Measurements from ENCODE around the gene LAPTM5. TPM values are rescaled to one million over a fixed set of nuclear protein-coding genes. Genes with fewer than 3 reads are reported as not detected.

LAPTM5 gene
- polyA plus RNA-seq, 3 donors, result 1,019 to 1,669 (median 1,153) TPM

DNA sequence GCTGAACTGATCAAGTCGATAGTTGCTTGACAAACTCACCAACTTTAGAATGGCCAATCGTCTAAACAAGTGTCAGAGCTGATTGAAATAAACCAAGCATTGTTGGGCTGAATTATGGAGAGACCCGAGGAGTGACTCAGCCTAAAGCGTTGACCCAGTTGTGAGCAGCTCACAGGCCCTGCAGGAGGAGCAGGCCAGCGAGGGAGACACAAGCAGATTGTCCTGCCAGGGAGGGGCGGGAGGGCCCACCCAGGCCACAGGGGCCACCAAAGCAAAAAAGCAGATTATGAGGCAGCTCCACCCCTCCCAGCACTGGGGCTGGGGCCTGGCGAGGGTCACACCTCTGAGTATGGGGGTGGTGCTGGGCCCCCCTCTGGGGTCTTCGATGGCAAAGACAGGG is 24.1 kb downstream of the LAPTM5 start:
- no peak overlapping the region for H3K4me3 Mint-ChIP-seq
- peaks cover 62 to 63% of the 10 kb centered on the region in 2 donors for H3K36me3 ChIP-seq (replicated peaks in 1 of 2; ENCODE audit: control insufficient read depth in 1 of 2, insufficient read depth in 2 of 2, low read length in 2 of 2)
- no peaks in the 10 kb centered on the region for H3K9me3 ChIP-seq (replicated peaks in 1 of 2; ENCODE audit: control insufficient read depth in 1 of 2, insufficient read depth in 1 of 2, low read length in 2 of 2)
- no peak for DNase-seq
- H3K27me3 Mint-ChIP-seq (ENCODE audit: low read depth in 3 of 3), result peaks cover 0 to 2% (median 0%) of the 10 kb centered on the region in 3 donors
- H3K9me3 Mint-ChIP-seq, result peaks cover 0 to 3% (median 0%) of the 10 kb centered on the region in 7 donors
- peaks cover 63 to 67% of the 10 kb centered on the region in 2 donors for H3K36me3 Mint-ChIP-seq
- peaks cover 35% of the 10 kb centered on the region for H3K79me2 ChIP-seq (ENCODE audit: insufficient read depth, low read length)
- peaks cover 33% of the 10 kb centered on the region for H3K4me1 Mint-ChIP-seq
- H3K27me3 ChIP-seq (ENCODE audit: control insufficient read depth in 2 of 2, insufficient read depth in 2 of 2, low read length in 2 of 2), result no peaks in the 10 kb centered on the region
- H4K20me1 ChIP-seq (ENCODE audit: insufficient read depth, low read length), result peaks cover 95% of the 10 kb centered on the region
- WGBS (ENCODE audit: insufficient coverage), result 89% methylated on average over 4 of the region's 8 CpGs
- peaks cover 8 to 19% of the 10 kb centered on the region in 2 donors for H3K4me1 ChIP-seq (ENCODE audit: control insufficient read depth in 1 of 2, insufficient read depth in 2 of 2, low read length in 2 of 2)
- no peak overlapping the region for H3K27ac ChIP-seq (ENCODE audit: low read depth in 1 of 2, low read length in 2 of 2)
- no peak for TF ChIP-seq CTCF (IDR thresholded peaks at IDR 0.05)
- intact Hi-C loops (cut with micrococcal nuclease), result loop anchor here in 1 of 2 donors (1.0 kb wide), 1 partner anchor 8 kb away; no protein-coding TSS in a partner anchor
- H3K4me3 ChIP-seq (replicated peaks in 1 of 3; ENCODE audit: low read depth in 2 of 3, low read length in 3 of 3), result no peak overlapping the region
- H3K4me2 ChIP-seq (replicated peaks; ENCODE audit: extremely low read depth, low read length, poor library complexity, severe bottlenecking), result no peak overlapping the region
- H2AFZ ChIP-seq (ENCODE audit: insufficient read depth, low read depth, low read length, poor library complexity, severe bottlenecking), result no peak overlapping the region
- peak overlapping the region in 4 of 7 donors; percentile 63 to 81 (median 74) for H3K27ac Mint-ChIP-seq
- no peak overlapping the region for H3K9ac ChIP-seq (ENCODE audit: insufficient read depth, low read length, poor library complexity, severe bottlenecking)

DNA sequence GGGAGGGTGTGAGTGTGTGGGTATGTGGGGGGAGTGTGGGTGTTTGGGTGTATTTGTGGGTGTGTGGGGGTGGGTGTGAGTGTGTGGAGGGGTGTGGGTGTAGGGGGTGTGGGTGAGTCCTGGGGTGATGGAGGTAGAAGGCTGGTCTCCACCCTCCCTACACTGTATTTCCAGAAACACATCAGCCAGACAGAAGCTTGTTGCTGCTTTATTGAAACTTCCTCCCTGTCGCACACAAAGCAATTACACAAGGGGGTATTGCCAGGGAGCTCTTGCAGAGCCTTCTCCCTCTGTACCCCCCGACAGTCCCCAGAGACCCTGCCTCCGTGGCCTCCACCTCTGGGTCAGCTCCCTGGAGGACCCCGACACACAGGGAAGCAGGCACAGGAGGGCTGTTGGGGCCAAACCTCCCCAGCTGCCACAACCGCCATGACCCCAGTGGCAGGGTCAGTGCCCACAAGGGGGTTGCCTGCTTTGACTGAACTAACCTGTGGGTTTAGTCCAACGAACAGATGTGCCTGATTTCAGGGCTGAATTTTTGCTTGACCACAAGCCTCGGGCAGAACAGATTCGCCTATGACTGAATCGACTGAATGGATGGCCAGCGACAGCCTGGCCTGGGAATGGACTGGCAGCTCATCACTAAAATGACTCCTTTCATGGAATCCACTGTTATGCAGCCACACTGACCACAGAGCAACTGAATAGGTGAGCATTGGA is 25.1 kb downstream of the LAPTM5 start:
- peak overlapping the region; percentile 81 to 90 (median 86) for H3K27ac Mint-ChIP-seq
- peaks cover 31% of the 10 kb centered on the region for H3K4me1 Mint-ChIP-seq
- no peaks in the 10 kb centered on the region for H3K27me3 ChIP-seq (ENCODE audit: control insufficient read depth in 2 of 2, insufficient read depth in 2 of 2, low read length in 2 of 2)
- H3K79me2 ChIP-seq (ENCODE audit: insufficient read depth, low read length), result peaks cover 24% of the 10 kb centered on the region
- no peak overlapping the region for H3K4me3 ChIP-seq (replicated peaks in 1 of 3; ENCODE audit: low read depth in 2 of 3, low read length in 3 of 3)
- H4K20me1 ChIP-seq (ENCODE audit: insufficient read depth, low read length), result peaks cover 90% of the 10 kb centered on the region
- peaks cover 0 to 1% (median 0%) of the 10 kb centered on the region in 3 donors for H3K27me3 Mint-ChIP-seq (ENCODE audit: low read depth in 3 of 3)
- no peak for TF ChIP-seq CTCF (IDR thresholded peaks at IDR 0.05)
- no peak overlapping the region for H3K4me3 Mint-ChIP-seq
- no peaks in the 10 kb centered on the region for H3K9me3 Mint-ChIP-seq
- peaks cover 8 to 19% of the 10 kb centered on the region in 2 donors for H3K4me1 ChIP-seq (ENCODE audit: control insufficient read depth in 1 of 2, insufficient read depth in 2 of 2, low read length in 2 of 2)
- peaks cover 52% of the 10 kb centered on the region in 2 donors for H3K36me3 ChIP-seq (replicated peaks in 1 of 2; ENCODE audit: control insufficient read depth in 1 of 2, insufficient read depth in 2 of 2, low read length in 2 of 2)
- DNase-seq, result peak; percentile 33 to 60 (median 47)
- H3K9me3 ChIP-seq (replicated peaks in 1 of 2; ENCODE audit: control insufficient read depth in 1 of 2, insufficient read depth in 1 of 2, low read length in 2 of 2), result no peaks in the 10 kb centered on the region
- peak overlapping the region; percentile 30 to 64 for H3K27ac ChIP-seq (ENCODE audit: low read depth in 1 of 2, low read length in 2 of 2)
- H3K36me3 Mint-ChIP-seq, result peaks cover 52 to 56% of the 10 kb centered on the region in 2 donors
- 49% methylated on average over 10 of the region's 10 CpGs for WGBS (ENCODE audit: insufficient coverage)
- no peak overlapping the region for H3K9ac ChIP-seq (ENCODE audit: insufficient read depth, low read length, poor library complexity, severe bottlenecking)
- intact Hi-C loops (cut with micrococcal nuclease), result no loop called here
- no peak overlapping the region for H2AFZ ChIP-seq (ENCODE audit: insufficient read depth, low read depth, low read length, poor library complexity, severe bottlenecking)
- H3K4me2 ChIP-seq (replicated peaks; ENCODE audit: extremely low read depth, low read length, poor library complexity, severe bottlenecking), result no peak overlapping the region
